Bronchial epithelial cell (primary cell): ENCODE results near the gene ZFHX3. TPM values are rescaled to one million over a fixed set of nuclear protein-coding genes. Genes with fewer than 3 reads are reported as not detected.

Experiments
- DNase-seq: peaks from one replicate; pipeline ENCODE4 v3.0.0-alpha.2; 2010; ENCODE audit warnings: low read depth
- FAIRE-seq: peaks from 2 replicates; lab custom pipeline; 2011; peaks lifted over from hg19 to GRCh38; lab: Jason Lieb, UNC
- H3K27me3 ChIP-seq: 2 replicates; pipeline ENCODE4 v1.5.1; 2011; ENCODE audit warnings: low read length; ENCODE audit not compliant: control insufficient read depth, insufficient read depth
- H3K36me3 ChIP-seq: 2 replicates; pipeline ENCODE4 v1.5.1; 2011; ENCODE audit warnings: low read length; ENCODE audit not compliant: control insufficient read depth, insufficient read depth
- H3K4me3 ChIP-seq: 2 replicates; pipeline ENCODE4 v1.5.1; 2011; ENCODE audit warnings: mild to moderate bottlenecking, low read depth, low read length, control low read depth
- total RNA-seq: library from RNA; depleted of rRNA; stranded (reverse); fragments of >200 nt; gene quantifications from 2 replicates; pipeline ENCODE4 v1.2.1, GENCODE V29; 2014
- TF ChIP-seq, protein P1 (sequence below): IDR thresholded peaks from 2 replicates; pipeline ENCODE4 v1.5.1; 2011; ENCODE audit warnings: mild to moderate bottlenecking, moderate library complexity, low read length, control low read depth, inconsistent platforms; ENCODE audit not compliant: insufficient read depth, severe bottlenecking

ZFHX3 gene
- total RNA-seq, 1 donor from 2014 or later: 3.9 TPM

GRCh38 chr16:73054813-73055482, 7.0 kb upstream of the ZFHX3 start:
- Histone ChIP-seq H3K36me3 (no peaks in the 10 kb centered on the region), H3K4me3 (peak overlapping the region; percentile 22), H3K27me3 (no peaks in the 10 kb centered on the region)
- no peak for FAIRE-seq
- peak; percentile 68 for DNase-seq
- TF ChIP-seq, protein P1, sequence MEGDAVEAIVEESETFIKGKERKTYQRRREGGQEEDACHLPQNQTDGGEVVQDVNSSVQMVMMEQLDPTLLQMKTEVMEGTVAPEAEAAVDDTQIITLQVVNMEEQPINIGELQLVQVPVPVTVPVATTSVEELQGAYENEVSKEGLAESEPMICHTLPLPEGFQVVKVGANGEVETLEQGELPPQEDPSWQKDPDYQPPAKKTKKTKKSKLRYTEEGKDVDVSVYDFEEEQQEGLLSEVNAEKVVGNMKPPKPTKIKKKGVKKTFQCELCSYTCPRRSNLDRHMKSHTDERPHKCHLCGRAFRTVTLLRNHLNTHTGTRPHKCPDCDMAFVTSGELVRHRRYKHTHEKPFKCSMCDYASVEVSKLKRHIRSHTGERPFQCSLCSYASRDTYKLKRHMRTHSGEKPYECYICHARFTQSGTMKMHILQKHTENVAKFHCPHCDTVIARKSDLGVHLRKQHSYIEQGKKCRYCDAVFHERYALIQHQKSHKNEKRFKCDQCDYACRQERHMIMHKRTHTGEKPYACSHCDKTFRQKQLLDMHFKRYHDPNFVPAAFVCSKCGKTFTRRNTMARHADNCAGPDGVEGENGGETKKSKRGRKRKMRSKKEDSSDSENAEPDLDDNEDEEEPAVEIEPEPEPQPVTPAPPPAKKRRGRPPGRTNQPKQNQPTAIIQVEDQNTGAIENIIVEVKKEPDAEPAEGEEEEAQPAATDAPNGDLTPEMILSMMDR: no peak

DNA sequence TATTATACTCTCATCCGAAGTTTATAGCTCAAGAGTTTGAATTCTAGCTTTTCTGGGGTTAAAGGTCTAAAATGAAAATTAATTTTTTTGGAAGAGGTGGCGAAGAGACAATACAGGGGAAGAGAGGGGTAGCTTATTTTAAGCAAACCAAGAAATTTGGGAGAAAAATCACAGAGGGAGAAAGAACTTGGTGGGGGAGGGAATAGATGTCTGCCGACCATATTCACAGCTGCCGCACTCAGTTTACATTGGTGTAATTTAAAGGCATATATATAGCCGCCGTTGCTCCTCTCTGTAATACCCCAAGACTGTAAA, 6.5 kb upstream of the ZFHX3 start:
- no peak for FAIRE-seq
- no peak for DNase-seq
- TF ChIP-seq, protein P1: no peak
- no peaks in the 10 kb centered on the region for H3K36me3 ChIP-seq
- no peak overlapping the region for H3K4me3 ChIP-seq
- no peaks in the 10 kb centered on the region for H3K27me3 ChIP-seq

DNA sequence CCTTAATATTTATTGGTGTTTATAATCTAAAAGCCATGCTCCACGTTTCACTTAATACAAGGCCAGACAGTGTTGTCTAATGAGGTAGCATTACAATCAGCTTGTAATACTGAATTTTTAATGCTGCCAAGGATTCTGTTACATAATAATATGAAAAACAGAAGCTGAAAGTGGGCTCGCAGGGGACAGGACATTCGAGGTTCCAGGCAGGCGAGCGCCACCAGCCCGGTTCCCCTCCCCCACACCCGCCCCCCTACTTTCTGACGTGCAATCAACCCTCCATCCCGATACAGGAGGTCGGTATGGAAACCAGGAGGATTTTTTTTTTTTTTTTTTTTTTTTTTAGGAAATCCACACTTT, 6.2 kb upstream of the ZFHX3 start:
- TF ChIP-seq, protein P1: no peak
- H3K4me3 ChIP-seq: no peak overlapping the region
- no peak for FAIRE-seq
- no peaks in the 10 kb centered on the region for H3K27me3 ChIP-seq
- no peaks in the 10 kb centered on the region for H3K36me3 ChIP-seq
- DNase-seq: no peak

GRCh38 chr16:73053364-73054124, 5.6 kb upstream of the ZFHX3 start:
- no peak for FAIRE-seq
- TF ChIP-seq, protein P1: no peak
- H3K36me3 ChIP-seq: no peaks in the 10 kb centered on the region
- DNase-seq: peak; percentile 82
- H3K27me3 ChIP-seq: no peaks in the 10 kb centered on the region
- H3K4me3 ChIP-seq: peak overlapping the region; percentile 12

DNA sequence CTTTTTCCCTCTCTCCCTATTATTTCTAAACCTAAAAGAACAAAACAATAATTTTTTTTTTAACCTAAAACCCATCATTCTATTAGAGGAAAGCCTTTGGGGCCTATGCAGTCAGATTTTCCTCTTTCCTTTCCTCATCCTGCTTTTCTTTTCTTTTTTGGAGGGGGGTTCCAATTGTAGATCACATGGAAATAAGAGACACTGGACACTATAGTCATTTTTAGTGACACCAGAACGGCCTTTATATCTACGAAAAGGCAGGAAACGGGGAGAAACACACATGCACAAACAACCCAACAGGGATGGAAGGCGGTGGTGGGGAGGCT, 5.1 kb upstream of the ZFHX3 start:
- Histone ChIP-seq H3K27me3 (no peaks in the 10 kb centered on the region), H3K4me3 (no peak overlapping the region), H3K36me3 (no peaks in the 10 kb centered on the region)
- FAIRE-seq (no peak), DNase-seq (no peak)
- TF ChIP-seq, protein P1: no peak
